Progenitor cell of endocrine pancreas (in vitro differentiated cells): ENCODE results near the gene CTBP1. TPM values are rescaled to one million over a fixed set of nuclear protein-coding genes. Genes with fewer than 3 reads are reported as not detected.

Experiments used
- DNase-seq: peaks from one replicate; pipeline ENCODE4 v3.0.0; 2021; ENCODE audit warnings: low spot score; ENCODE audit not compliant: unreplicated experiment
- H3K27ac Mint-ChIP-seq: 2 replicates; pipeline ENCODE4 v1.8.0; 2021; ENCODE audit warnings: mild to moderate bottlenecking, moderate library complexity, mixed read lengths
- H3K27me3 Mint-ChIP-seq: 2 replicates; pipeline ENCODE4 v1.8.0; 2021; ENCODE audit warnings: mixed read lengths
- H3K36me3 Mint-ChIP-seq: 2 replicates; pipeline ENCODE4 v1.8.0; 2022; ENCODE audit warnings: mixed read lengths; ENCODE audit not compliant: insufficient read depth
- H3K4me1 Mint-ChIP-seq: 2 replicates; pipeline ENCODE4 v1.8.0; 2021; ENCODE audit warnings: low read depth, mixed read lengths
- H3K4me3 Mint-ChIP-seq: 2 replicates; pipeline ENCODE4 v1.8.0; 2021; ENCODE audit warnings: low read depth, mild to moderate bottlenecking, moderate library complexity, mixed read lengths
- H3K9me3 Mint-ChIP-seq: 2 replicates; pipeline ENCODE4 v1.8.0; 2021; ENCODE audit warnings: low read depth, mixed read lengths
- total RNA-seq: library from RNA; stranded (reverse); gene quantifications from 2 replicates; pipeline ENCODE4 v1.2.1, GENCODE V29; 2021
- TF ChIP-seq, protein P1 (sequence below): fragments of 200-600 bp; sonication (generic); IDR thresholded peaks from one replicate; pipeline ENCODE4 v1.5.0; 2021; ENCODE audit warnings: antibody characterized with exemption, mild to moderate bottlenecking; ENCODE audit not compliant: unreplicated experiment

Gene CTBP1
- total RNA-seq, 1 donor from 2014 or later: 199 TPM

DNA sequence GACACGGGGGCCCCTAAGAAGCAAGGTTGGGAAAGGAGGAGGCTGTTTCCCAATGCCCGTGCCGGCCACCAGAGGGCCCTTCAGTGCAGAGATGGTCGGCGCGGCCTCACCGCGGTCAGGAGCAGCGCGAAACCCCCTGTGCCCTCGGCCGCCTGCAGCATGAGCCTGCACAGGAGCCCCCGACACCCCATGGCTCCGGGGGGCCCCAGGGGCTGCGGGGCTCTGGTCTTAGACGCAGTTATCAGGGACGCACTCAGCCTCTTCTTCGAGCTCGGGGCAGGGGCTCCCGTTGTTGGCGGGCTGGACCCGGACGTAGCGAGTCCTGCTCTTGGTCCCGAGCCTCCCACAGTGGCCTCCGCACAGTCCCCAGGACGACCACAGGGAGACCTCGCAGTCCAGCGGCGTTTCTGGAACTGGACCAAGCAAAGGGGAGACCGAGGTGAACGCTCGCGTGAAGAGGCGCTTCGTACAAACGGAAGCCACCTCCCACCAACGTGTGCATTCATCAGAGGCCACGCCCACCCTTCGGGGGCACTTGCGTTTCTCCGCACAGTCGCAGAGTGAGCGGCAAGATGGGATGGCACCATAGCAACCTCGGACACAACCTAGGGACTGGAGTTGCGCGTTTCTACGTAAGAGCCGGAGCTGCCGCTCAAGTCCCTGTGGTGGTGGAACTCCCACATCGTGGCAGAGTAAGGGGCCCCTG, 81.5 kb downstream of the CTBP1 start:
- DNase-seq: peak; percentile 66
- TF ChIP-seq, protein P1, sequence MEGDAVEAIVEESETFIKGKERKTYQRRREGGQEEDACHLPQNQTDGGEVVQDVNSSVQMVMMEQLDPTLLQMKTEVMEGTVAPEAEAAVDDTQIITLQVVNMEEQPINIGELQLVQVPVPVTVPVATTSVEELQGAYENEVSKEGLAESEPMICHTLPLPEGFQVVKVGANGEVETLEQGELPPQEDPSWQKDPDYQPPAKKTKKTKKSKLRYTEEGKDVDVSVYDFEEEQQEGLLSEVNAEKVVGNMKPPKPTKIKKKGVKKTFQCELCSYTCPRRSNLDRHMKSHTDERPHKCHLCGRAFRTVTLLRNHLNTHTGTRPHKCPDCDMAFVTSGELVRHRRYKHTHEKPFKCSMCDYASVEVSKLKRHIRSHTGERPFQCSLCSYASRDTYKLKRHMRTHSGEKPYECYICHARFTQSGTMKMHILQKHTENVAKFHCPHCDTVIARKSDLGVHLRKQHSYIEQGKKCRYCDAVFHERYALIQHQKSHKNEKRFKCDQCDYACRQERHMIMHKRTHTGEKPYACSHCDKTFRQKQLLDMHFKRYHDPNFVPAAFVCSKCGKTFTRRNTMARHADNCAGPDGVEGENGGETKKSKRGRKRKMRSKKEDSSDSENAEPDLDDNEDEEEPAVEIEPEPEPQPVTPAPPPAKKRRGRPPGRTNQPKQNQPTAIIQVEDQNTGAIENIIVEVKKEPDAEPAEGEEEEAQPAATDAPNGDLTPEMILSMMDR: peak; percentile 90
- peaks cover 2% of the 10 kb centered on the region for H3K4me1 Mint-ChIP-seq
- peaks cover 46% of the 10 kb centered on the region for H3K27me3 Mint-ChIP-seq
- H3K36me3 Mint-ChIP-seq: no peaks in the 10 kb centered on the region
- H3K9me3 Mint-ChIP-seq: no peaks in the 10 kb centered on the region
- peak overlapping the region; percentile 27 for H3K27ac Mint-ChIP-seq
- peak overlapping the region; percentile 60 for H3K4me3 Mint-ChIP-seq

DNA sequence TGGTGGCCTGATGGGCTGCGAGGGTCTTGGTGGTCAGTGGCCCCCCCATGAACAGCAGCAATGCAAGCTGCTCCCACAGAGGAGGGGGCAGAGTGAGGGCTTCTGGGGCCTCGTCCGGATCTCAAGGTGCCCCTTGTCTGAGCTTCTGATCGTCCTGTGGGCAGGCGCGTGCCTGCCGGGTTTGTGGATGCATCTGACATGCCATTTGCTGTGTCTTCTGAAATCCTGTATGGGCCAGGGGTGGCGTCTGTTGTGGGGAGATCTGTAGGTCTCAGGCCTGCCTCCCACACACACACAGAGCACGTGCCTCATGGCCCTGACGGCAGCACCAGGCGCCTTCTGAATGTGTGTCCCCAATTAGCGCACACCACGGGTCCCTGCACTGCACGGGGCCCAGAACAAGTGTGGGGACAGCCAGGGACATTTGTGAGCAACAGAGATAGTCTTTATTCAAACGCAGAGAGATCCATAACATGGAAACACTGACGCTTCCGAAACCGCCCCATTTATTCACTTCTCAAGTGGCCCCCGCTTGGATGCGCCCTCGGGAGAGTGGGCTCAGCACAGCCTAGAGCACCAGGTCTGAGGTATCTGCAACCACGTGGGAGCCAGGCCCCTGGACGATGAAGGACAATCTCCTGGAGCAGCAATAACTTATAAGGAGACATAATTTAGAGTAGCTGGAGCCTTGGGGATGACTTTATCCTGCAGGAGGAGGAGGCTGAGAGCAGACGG, 82.3 kb downstream of the CTBP1 start:
- H3K4me1 Mint-ChIP-seq: peaks cover 2% of the 10 kb centered on the region
- H3K27me3 Mint-ChIP-seq: peaks cover 47% of the 10 kb centered on the region
- peak overlapping the region; percentile 60 for H3K4me3 Mint-ChIP-seq
- H3K9me3 Mint-ChIP-seq: no peaks in the 10 kb centered on the region
- no peak overlapping the region for H3K27ac Mint-ChIP-seq
- DNase-seq: no peak
- no peaks in the 10 kb centered on the region for H3K36me3 Mint-ChIP-seq
- TF ChIP-seq, protein P1: no peak

DNA sequence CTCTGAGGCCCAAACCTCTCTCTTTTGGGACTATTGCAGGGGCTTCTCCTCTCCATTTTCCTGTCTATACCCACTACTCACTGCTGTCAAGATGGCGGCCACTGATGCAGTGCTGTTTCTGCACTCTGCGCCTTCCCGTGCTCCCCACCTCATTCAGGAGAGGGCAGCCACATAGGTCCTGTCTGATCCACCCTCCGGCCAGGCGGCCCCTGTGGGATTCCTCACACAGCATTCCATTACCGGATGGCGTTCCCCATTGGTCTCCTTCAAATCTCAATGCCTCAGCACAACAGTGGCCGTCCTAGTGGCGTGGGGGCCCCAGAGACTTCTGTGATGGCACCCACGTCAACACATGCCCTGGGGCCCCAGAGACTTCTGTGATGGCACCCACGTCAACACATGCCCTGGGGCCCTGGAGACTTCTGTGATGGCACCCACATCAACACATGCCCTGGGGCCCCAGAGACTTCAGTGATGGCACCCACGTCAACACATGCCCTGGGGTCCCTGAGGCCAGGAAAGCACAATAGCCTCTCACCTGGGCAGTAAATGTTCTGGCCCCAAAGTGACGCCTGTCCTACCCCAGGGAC, 83.9 kb downstream of the CTBP1 start:
- no peaks in the 10 kb centered on the region for H3K9me3 Mint-ChIP-seq
- no peak for DNase-seq
- TF ChIP-seq, protein P1: no peak
- peaks cover 44% of the 10 kb centered on the region for H3K27me3 Mint-ChIP-seq
- H3K27ac Mint-ChIP-seq: no peak overlapping the region
- H3K36me3 Mint-ChIP-seq: no peaks in the 10 kb centered on the region
- no peaks in the 10 kb centered on the region for H3K4me1 Mint-ChIP-seq
- H3K4me3 Mint-ChIP-seq: no peak overlapping the region

DNA sequence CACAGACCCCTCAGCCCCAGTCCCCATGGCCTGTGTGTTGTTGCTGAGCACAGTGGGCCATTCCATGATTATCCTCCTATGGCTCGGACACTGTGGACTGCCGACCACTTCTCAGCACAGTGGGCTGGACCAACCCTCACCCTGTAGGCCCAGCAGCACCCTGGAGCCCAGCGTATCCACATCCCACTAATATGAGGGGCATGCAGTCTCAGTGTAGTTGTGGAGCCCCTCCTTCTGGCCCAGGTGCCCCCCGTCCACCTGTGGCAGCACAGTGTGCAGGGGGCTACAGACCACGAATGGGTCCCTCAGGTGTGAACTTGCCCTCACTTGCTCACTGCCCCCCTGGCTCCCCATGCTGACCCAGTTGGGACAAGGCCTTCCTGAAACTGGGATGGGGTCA, 84.5 kb downstream of the CTBP1 start:
- no peak overlapping the region for H3K4me3 Mint-ChIP-seq
- no peak overlapping the region for H3K27ac Mint-ChIP-seq
- no peaks in the 10 kb centered on the region for H3K4me1 Mint-ChIP-seq
- TF ChIP-seq, protein P1: no peak
- H3K36me3 Mint-ChIP-seq: no peaks in the 10 kb centered on the region
- peaks cover 41% of the 10 kb centered on the region for H3K27me3 Mint-ChIP-seq
- DNase-seq: no peak
- no peaks in the 10 kb centered on the region for H3K9me3 Mint-ChIP-seq

DNA sequence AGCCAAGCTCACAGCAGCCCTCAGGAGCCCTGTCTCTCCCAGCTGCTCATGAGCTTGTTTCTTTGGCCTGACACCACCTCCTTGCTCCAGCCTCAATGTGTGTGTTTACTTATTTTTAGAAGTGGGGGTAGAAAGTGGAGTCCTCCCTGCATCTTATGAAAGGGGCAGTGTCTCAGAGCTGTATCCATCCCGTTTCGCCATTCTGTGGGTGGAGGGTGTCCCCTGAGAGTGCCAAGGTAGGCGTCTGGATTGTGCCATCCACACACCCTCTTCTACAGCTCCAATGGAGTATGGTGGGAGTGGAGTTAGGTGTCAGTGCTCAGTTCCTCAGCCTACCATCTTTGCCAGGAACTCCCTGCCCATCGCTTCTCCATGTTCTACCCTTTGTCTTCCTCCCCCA, 84.9 kb downstream of the CTBP1 start:
- DNase-seq: no peak
- peaks cover 40% of the 10 kb centered on the region for H3K27me3 Mint-ChIP-seq
- H3K4me1 Mint-ChIP-seq: no peaks in the 10 kb centered on the region
- TF ChIP-seq, protein P1: no peak
- no peaks in the 10 kb centered on the region for H3K9me3 Mint-ChIP-seq
- H3K27ac Mint-ChIP-seq: no peak overlapping the region
- no peaks in the 10 kb centered on the region for H3K36me3 Mint-ChIP-seq
- no peak overlapping the region for H3K4me3 Mint-ChIP-seq
